B cell (primary cell): ENCODE results near the gene KLK1. TPM values are rescaled to one million over a fixed set of nuclear protein-coding genes. Genes with fewer than 3 reads are reported as not detected.
A peak's percentile ranks its signal among the peaks of the same experiment; 100 is the strongest.
"Not testable (repeated sequence)": the region's sequence is repeated elsewhere in the genome, so short reads cannot be mapped to it uniquely, and the experiment has no call there.

Experiments used
- ATAC-seq: fragments of 200-7000 bp; cut with Tn5 transposase; one replicate; pipeline ENCODE4 v1.10.0; 2021; ENCODE audit warnings: low read depth, mild to moderate bottlenecking, moderate number of reproducible peaks, moderate library complexity
- CTCF ChIA-PET: fragments of 350-600 bp; sonication (Branson Sonifier 250); formaldehyde crosslinking; loops from one replicate; lab custom pipeline; 2021; ENCODE audit warnings: antibody characterized with exemption, inconsistent platforms; lab: Charles Lee
- POLR2A ChIA-PET: fragments of 350-600 bp; sonication (Branson Sonifier 250); formaldehyde crosslinking; loops from one replicate; lab custom pipeline; 2021; ENCODE audit warnings: antibody characterized with exemption; lab: Charles Lee
- DNase-seq: peaks from one replicate; pipeline ENCODE4 v3.0.0; 2013
- H2AFZ ChIP-seq: 2 replicates; pipeline ENCODE4 v1.6.1; 2012; ENCODE audit warnings: mild to moderate bottlenecking, low read depth, low read length; ENCODE audit not compliant: insufficient read depth, poor library complexity, severe bottlenecking
- H3K27ac ChIP-seq, 2 donors: 1 replicate in 1 of 2; 2 replicates in 1 of 2; pipeline ENCODE4 v1.5.1; 2012 to 2013; ENCODE audit warnings: low read length in 2 of 2, mild to moderate bottlenecking in 2 of 2, moderate library complexity in 1 of 2
- H3K27me3 ChIP-seq, 4 experiments: fragments of 200-600 bp in 1 of 4; sonication (generic) in 1 of 4; replicated peaks in 1 of 4; 1 replicate in 2 of 4; 2 replicates in 2 of 4; pipeline versions ENCODE4 v1.6.1 to v1.7.0; 2013 to 2016; ENCODE audit warnings: low read length in 3 of 4, mild to moderate bottlenecking in 2 of 4, mixed read lengths in 1 of 4, moderate library complexity in 1 of 4; ENCODE audit not compliant: insufficient read depth in 4 of 4, control insufficient read depth in 3 of 4; ENCODE audit errors: control extremely low read depth in 1 of 4
- H3K36me3 ChIP-seq, 2 experiments: replicated peaks in 1 of 2; 1 replicate in 1 of 2; 2 replicates in 1 of 2; pipeline versions ENCODE4 v1.6.1 to v1.7.1; 2013; ENCODE audit warnings: low read length in 1 of 2; ENCODE audit not compliant: insufficient read depth in 2 of 2, control insufficient read depth in 1 of 2; ENCODE audit errors: control extremely low read depth in 1 of 2, extremely low read depth in 1 of 2
- H3K4me1 ChIP-seq, 2 donors: fragments of 200-600 bp in 1 of 2; sonication (generic) in 1 of 2; 1 replicate in 1 of 2; 2 replicates in 1 of 2; pipeline versions ENCODE4 v1.5.1 to v1.6.1; 2013 to 2017; ENCODE audit warnings: low read length in 2 of 2; ENCODE audit not compliant: control insufficient read depth in 2 of 2, insufficient read depth in 2 of 2
- H3K4me2 ChIP-seq: replicated peaks from 2 replicates; pipeline ENCODE3; 2012; ENCODE audit warnings: mild to moderate bottlenecking, low read depth, low read length; ENCODE audit not compliant: poor library complexity, severe bottlenecking
- H3K4me3 ChIP-seq, 5 experiments: fragments of 200-600 bp in 1 of 5; sonication (generic) in 1 of 5; 1 replicate in 3 of 5; 2 replicates in 2 of 5; pipeline versions ENCODE4 v1.5.1 to v1.7.0; 2011 to 2016; ENCODE audit warnings: low read length in 4 of 5, mild to moderate bottlenecking in 4 of 5, low read depth in 2 of 5, control low read depth in 1 of 5, moderate library complexity in 1 of 5; ENCODE audit not compliant: insufficient read depth in 1 of 5; ENCODE audit errors: control extremely low read depth in 1 of 5, extremely low read depth in 1 of 5
- H3K79me2 ChIP-seq: fragments of 200-600 bp; sonication (generic); one replicate; pipeline ENCODE4 v1.6.0; 2016; ENCODE audit warnings: low read length; ENCODE audit not compliant: control insufficient read depth, insufficient read depth
- H3K9ac ChIP-seq: fragments of 200-600 bp; sonication (generic); 2 replicates; pipeline ENCODE4 v1.6.1; 2017; ENCODE audit warnings: mild to moderate bottlenecking, low read length, moderate library complexity
- H3K9me3 ChIP-seq, 3 donors: one replicate each; pipeline versions ENCODE4 v1.6.1 to v1.7.1; 2013; ENCODE audit warnings: low read length in 2 of 3; ENCODE audit not compliant: control insufficient read depth in 2 of 3, insufficient read depth in 1 of 3; ENCODE audit errors: control extremely low read depth in 1 of 3
- H4K20me1 ChIP-seq: 2 replicates; pipeline ENCODE4 v1.6.0; 2012; ENCODE audit warnings: mild to moderate bottlenecking, low read length; ENCODE audit not compliant: insufficient read depth, control insufficient read depth, poor library complexity, severe bottlenecking
- H3K27ac Mint-ChIP-seq: one replicate; pipeline ENCODE4 v1.8.0; 2021; ENCODE audit warnings: mixed read lengths
- H3K27me3 Mint-ChIP-seq: one replicate; pipeline ENCODE4 v1.8.0; 2021; ENCODE audit warnings: mixed read lengths
- H3K4me1 Mint-ChIP-seq: one replicate; pipeline ENCODE4 v1.8.0; 2021; ENCODE audit warnings: mixed read lengths
- H3K4me3 Mint-ChIP-seq: one replicate; pipeline ENCODE4 v1.8.0; 2021; ENCODE audit warnings: mixed read lengths
- H3K9me3 Mint-ChIP-seq: one replicate; pipeline ENCODE4 v1.8.0; 2022; ENCODE audit warnings: mixed read lengths; ENCODE audit not compliant: insufficient read depth
- EZH2 ChIP-seq: IDR thresholded peaks from 2 replicates; pipeline ENCODE4 v1.6.1; 2012; ENCODE audit warnings: borderline replicate concordance, low read depth, mild to moderate bottlenecking, moderate library complexity, low read length; ENCODE audit not compliant: insufficient read depth, poor library complexity, severe bottlenecking
- WGBS: methylation state at CpG from one replicate; pipeline ENCODE4 v1.1.5; 2013; ENCODE audit warnings: missing lambda C conversion rate; ENCODE audit not compliant: insufficient coverage; 5-methylcytosine and 5-hydroxymethylcytosine counted together
- intact Hi-C: fragments of 100-400 bp; cut with micrococcal nuclease; formaldehyde crosslinking; loops from one replicate; pipeline ENCODE4 v1.10.0; 2022
- polyA plus RNA-seq: library from polyadenylated mRNA; depleted of rRNA; stranded (reverse); fragments of >200 nt; gene quantifications from 2 replicates; pipeline ENCODE4 v1.2.3, GENCODE V29; 2012
- total RNA-seq, 2 donors: library from RNA; stranded (reverse); fragments of 120-200 nt in 1 of 2; gene quantifications; 1 replicate in 1 of 2; 2 replicates in 1 of 2; pipeline versions ENCODE4 v1.2.3 to v1.2.4, GENCODE V29; 2013 to 2022
- TF ChIP-seq, protein P1 (sequence below): fragments of 200-600 bp; IDR thresholded peaks from one replicate; pipeline ENCODE4 v1.8.0; 2022; ENCODE audit warnings: antibody characterized with exemption, mild to moderate bottlenecking

Gene KLK1
- total and polyA plus RNA-seq, 2 donors (not counting 1 experiment from before 2014, with no cell fraction given) = 9.5 to 15.2 TPM

DNA sequence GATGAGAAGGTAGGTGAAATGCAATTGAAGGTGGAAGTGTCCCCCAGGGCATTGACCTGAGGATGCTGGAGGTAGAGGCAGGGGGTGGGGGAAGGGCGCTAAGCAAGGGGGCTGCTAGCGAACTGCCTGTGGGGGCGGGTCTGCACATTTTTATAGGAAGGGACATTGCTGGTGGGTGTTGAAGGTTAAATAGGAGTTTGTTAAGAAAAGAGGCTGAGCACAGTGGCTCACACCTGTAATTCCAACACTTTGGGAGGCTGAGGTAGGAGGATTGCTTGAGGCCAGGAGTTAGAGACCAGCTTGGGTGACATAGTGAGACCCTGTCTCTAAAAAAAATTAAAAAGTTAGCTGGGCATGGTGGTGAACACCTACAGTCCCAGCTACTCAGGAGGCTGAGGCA, 38.9 kb downstream of the KLK1 start:
- Histone ChIP-seq H2AFZ (no peak overlapping the region), H3K4me1 (peaks cover 3 to 6% of the 10 kb centered on the region in 2 donors), H4K20me1 (no peaks in the 10 kb centered on the region), H3K4me2 (no peak overlapping the region), H3K9ac (no peak overlapping the region), H3K27ac (no peak overlapping the region), H3K9me3 (peaks cover 0 to 5% (median 0%) of the 10 kb centered on the region in 3 donors), H3K36me3 (no peaks in the 10 kb centered on the region), H3K79me2 (no peaks in the 10 kb centered on the region), H3K4me3 (no peak overlapping the region), H3K27me3 (peaks cover 0 to 25% (median 3%) of the 10 kb centered on the region in 4 experiments)
- no peak for TF ChIP-seq EZH2
- TF ChIP-seq, protein P1, sequence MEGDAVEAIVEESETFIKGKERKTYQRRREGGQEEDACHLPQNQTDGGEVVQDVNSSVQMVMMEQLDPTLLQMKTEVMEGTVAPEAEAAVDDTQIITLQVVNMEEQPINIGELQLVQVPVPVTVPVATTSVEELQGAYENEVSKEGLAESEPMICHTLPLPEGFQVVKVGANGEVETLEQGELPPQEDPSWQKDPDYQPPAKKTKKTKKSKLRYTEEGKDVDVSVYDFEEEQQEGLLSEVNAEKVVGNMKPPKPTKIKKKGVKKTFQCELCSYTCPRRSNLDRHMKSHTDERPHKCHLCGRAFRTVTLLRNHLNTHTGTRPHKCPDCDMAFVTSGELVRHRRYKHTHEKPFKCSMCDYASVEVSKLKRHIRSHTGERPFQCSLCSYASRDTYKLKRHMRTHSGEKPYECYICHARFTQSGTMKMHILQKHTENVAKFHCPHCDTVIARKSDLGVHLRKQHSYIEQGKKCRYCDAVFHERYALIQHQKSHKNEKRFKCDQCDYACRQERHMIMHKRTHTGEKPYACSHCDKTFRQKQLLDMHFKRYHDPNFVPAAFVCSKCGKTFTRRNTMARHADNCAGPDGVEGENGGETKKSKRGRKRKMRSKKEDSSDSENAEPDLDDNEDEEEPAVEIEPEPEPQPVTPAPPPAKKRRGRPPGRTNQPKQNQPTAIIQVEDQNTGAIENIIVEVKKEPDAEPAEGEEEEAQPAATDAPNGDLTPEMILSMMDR = no peak
- no peak overlapping the region for H3K27ac Mint-ChIP-seq
- intact Hi-C loops = loop anchor here (5.0 kb wide), 1 partner anchor 847 kb away; no protein-coding TSS in a partner anchor
- 96% methylated on average over 3 of the region's 3 CpGs for WGBS
- H3K9me3 Mint-ChIP-seq = no peaks in the 10 kb centered on the region
- peaks cover 22% of the 10 kb centered on the region for H3K27me3 Mint-ChIP-seq
- no peak overlapping the region for H3K4me3 Mint-ChIP-seq
- ChIA-PET CTCF (interaction anchor here (1.1 to 2.6 kb wide), 7 partner anchors 11 to 427 kb away, joined by 3 to 13 read pairs (median 5); no protein-coding TSS in a partner anchor), POLR2A (no interaction called here)
- H3K4me1 Mint-ChIP-seq = peaks cover 3% of the 10 kb centered on the region
- no peak for ATAC-seq
- DNase-seq = no peak

DNA sequence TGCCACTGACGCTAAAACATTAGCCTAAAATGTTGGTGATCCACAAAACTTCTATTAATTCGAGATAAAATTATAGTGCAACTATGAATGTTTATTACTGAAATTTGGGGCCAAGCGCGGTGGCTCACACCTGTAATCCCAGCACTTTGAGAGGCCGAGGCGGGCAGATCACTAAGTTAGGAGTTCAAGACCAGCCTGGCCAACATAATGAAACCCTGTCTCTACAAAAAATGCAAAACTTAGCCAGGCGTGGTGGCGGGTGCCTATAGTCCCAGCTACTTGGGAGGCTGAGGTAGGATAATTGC, 39.8 kb downstream of the KLK1 start:
- not testable (repeated sequence) for H3K27ac Mint-ChIP-seq

More for the DNA sequence above, 39.8 kb downstream of the KLK1 start:
- ChIA-PET POLR2A (interaction anchor here (0.7 kb wide), 2 partner anchors 355 to 978 kb away, joined by 3 to 7 read pairs; no protein-coding TSS in a partner anchor), CTCF (interaction anchor here (0.7 to 2.7 kb wide), 23 partner anchors 9 to 648 kb away, joined by 3 to 17 read pairs (median 4); no protein-coding TSS in a partner anchor)
- not testable (repeated sequence) for H3K9ac ChIP-seq, H3K79me2 ChIP-seq, H3K4me1 ChIP-seq, H3K27ac ChIP-seq, H3K4me3 Mint-ChIP-seq, H4K20me1 ChIP-seq, ATAC-seq, H3K4me3 ChIP-seq, H2AFZ ChIP-seq, H3K9me3 Mint-ChIP-seq, H3K36me3 ChIP-seq, H3K9me3 ChIP-seq, DNase-seq, H3K4me1 Mint-ChIP-seq
- peaks cover 31% of the 10 kb centered on the region for H3K27me3 Mint-ChIP-seq
- TF ChIP-seq, protein P1 = peak; percentile 61
- Histone ChIP-seq H3K27me3 (peaks cover 0 to 33% (median 11%) of the 10 kb centered on the region in 4 experiments), H3K4me2 (peak overlapping the region; percentile 37)
- WGBS = no CpG with 5 or more reads among the region's 8 CpGs
- intact Hi-C loops = loop anchor here (1.0 to 5.0 kb wide), 4 partner anchors 115 to 846 kb away; no protein-coding TSS in a partner anchor
